Lower lobe of right lung (tissue), 2 donors: ENCODE measurements around the gene SLC4A7. TPM values are rescaled to one million over a fixed set of nuclear protein-coding genes. Genes with fewer than 3 reads are reported as not detected.
"Not testable (repeated sequence)": the region's sequence is repeated elsewhere in the genome, so short reads cannot be mapped to it uniquely, and the experiment has no call there.

Source experiments
- ATAC-seq, 2 donors: fragments of 200-7000 bp; cut with Tn5 transposase; one replicate each; pipeline ENCODE4 v1.9.1; 2020 to 2022; ENCODE audit warnings: mild to moderate bottlenecking in 2 of 2, moderate library complexity in 2 of 2
- DNase-seq: peaks from one replicate; pipeline ENCODE4 v3.0.0-alpha.2; 2020
- H3K27ac ChIP-seq: fragments of 200-600 bp; one replicate; pipeline ENCODE4 v1.8.0; 2022
- H3K27me3 ChIP-seq: fragments of 200-600 bp; one replicate; pipeline ENCODE4 v1.8.0; 2022; ENCODE audit warnings: low read depth
- H3K36me3 ChIP-seq: fragments of 200-600 bp; one replicate; pipeline ENCODE4 v1.8.0; 2022; ENCODE audit warnings: mild to moderate bottlenecking
- H3K4me1 ChIP-seq: fragments of 200-600 bp; one replicate; pipeline ENCODE4 v1.8.0; 2022
- H3K4me3 ChIP-seq: fragments of 200-600 bp; one replicate; pipeline ENCODE4 v1.8.0; 2022; ENCODE audit warnings: mild to moderate bottlenecking
- H3K9me3 ChIP-seq: fragments of 200-600 bp; one replicate; pipeline ENCODE4 v1.8.0; 2022
- CTCF ChIP-seq: fragments of 200-600 bp; IDR thresholded peaks from one replicate; pipeline ENCODE4 v1.8.0; 2022; ENCODE audit warnings: antibody characterized with exemption, mild to moderate bottlenecking
- intact Hi-C: fragments of 100-400 bp; cut with DNase I; formaldehyde crosslinking; loops from one replicate; pipeline ENCODE4 v1.11.0; 2022
- long read RNA-seq: library from polyadenylated mRNA; unstranded; transcript quantifications from one replicate; pipeline ENCODE4 v2.0.0, GENCODE V29; 2021
- total RNA-seq: library from RNA; stranded (reverse); fragmentation: NEBNext Ultra II Directional; extraction: Animal tissue kit (Norgen Biotek cat#: 25700); gene quantifications from one replicate; pipeline ENCODE4 v1.2.1, GENCODE V29; 2021
- donor health status: DM: no; HTN: yes; CAD: no; lungs with severe emphysema.

SLC4A7 gene
- 17.2 TPM for total RNA-seq
- long read RNA-seq, partial matches to known transcripts = 6 of 9 reads
- long read RNA-seq, other reads (novel, unspliced or antisense) = 3 of 9 reads

DNA sequence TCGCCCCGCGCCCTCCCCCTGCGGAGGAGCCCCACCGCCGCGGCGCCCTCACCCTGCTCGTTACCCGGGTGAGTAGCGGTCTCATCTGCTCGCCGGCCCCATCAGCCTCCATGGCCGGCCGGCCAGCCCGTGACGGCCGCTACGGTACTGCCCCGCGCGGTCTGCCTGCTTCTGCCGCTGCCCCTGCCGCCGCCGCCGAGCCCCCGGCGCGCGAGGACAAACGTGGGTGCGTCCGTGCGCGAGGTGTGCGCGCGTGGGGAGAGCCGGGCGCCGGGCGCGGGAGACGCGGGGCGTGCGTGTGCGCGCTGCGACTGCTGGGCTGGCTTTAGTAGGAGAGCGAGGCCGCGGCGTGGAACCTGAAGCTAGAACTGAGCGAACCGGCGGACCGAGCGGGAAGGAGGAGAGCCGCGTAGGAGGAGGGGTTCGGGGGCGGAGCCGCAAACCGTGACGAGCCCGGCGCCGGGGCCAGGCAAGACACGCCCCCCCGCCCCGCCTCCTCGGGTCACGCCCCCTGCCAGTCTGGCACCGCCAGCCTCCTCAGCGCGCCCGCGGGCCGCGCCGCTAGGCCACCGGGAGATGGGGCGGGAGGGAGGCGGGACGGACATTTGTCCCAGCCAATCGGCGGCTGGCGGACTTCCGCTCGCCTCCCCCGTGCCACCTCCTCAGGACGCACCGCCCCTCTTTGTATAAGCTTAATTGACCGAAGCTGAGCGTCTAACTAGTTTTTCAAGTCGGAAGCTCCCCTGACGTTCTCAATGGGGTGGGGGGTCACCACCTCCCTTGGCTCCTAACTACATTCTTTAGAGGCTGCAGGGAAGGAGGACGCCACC lies at the start of gene SLC4A7:
TSS of gene SLC4A7 (minus strand) at position 370 of the 830 bp plus-strand sequence. CDS start at position 112, 258 bp downstream.
- H3K27me3 ChIP-seq = no peaks in the 10 kb centered on the region
- no peaks in the 10 kb centered on the region for H3K36me3 ChIP-seq
- peaks cover 8% of the 10 kb centered on the region for H3K4me1 ChIP-seq
- H3K4me3 ChIP-seq = peak within 1 kb of the TSS; percentile 87
- H3K27ac ChIP-seq = peak within 1 kb of the TSS; percentile 94
- DNase-seq = peak; percentile 98
- intact Hi-C loops = no loop called here
- TF ChIP-seq CTCF = no peak
- H3K9me3 ChIP-seq = no peaks in the 10 kb centered on the region
- ATAC-seq = peak; percentile 99

DNA sequence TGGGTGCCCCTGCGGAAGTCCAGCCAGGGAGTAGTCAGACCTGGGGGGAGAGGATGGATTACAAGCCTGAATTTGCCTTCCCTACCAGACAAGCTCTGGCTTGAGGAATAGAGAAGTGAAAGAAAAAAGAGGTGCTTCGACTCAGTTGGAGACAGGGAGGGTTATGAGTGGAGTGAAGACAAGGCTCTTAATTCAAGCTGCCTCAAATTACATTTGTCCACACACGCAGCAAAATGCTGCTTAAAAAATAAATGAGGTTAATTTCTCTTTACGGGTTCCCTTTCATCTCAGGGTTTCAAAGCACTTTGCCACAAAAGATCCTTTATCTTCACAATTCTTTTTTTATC lies 49.0 kb upstream of the SLC4A7 start:
- no peak overlapping the region for H3K4me3 ChIP-seq
- peak overlapping the region; percentile 51 for H3K27ac ChIP-seq
- intact Hi-C loops = no loop called here
- H3K27me3 ChIP-seq = no peaks in the 10 kb centered on the region
- no peak for ATAC-seq
- H3K4me1 ChIP-seq = peaks cover 25% of the 10 kb centered on the region
- TF ChIP-seq CTCF = no peak
- DNase-seq = no peak
- no peaks in the 10 kb centered on the region for H3K36me3 ChIP-seq
- no peaks in the 10 kb centered on the region for H3K9me3 ChIP-seq

- intact Hi-C loops = no loop called here
Measured at GRCh38 chr3:27532426-27533260, 48.5 kb upstream of the SLC4A7 start.

DNA sequence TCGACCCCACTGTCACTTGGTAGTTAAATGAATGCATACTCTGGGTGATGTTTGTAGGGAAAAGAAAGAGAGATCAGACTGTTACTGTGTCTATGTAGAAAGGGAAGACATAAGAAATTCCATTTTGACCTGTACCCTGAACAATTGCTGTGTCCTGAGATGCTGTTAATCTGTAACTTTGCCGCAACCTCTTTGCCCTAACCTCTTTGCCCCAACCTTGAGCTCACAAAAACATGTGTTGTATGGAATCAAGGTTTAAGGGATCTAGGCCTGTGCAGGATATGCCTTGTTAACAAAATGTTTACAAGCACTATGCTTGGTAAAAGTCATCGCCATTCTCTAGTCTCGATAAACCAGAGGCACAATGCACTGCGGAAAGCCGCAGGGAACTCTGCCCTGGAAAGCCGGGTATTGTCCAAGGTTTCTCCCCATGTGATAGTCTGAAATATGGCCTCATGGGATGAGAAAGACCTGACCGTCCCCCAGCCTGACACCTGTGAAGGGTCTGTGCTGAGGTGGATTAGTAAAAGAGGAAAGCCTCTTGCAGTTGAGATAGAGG lies 47.1 kb upstream of the SLC4A7 start:
- H3K27ac ChIP-seq, H3K36me3 ChIP-seq, H3K9me3 ChIP-seq, intact Hi-C loops, H3K4me3 ChIP-seq, ATAC-seq, H3K27me3 ChIP-seq, DNase-seq: not testable (repeated sequence)
- peaks cover 25% of the 10 kb centered on the region for H3K4me1 ChIP-seq

More at GRCh38 chr3:27532426-27533260, 48.5 kb upstream of the SLC4A7 start:
- TF ChIP-seq CTCF = no peak
- ATAC-seq = no peak
- Histone ChIP-seq H3K27ac (no peak overlapping the region), H3K27me3 (no peaks in the 10 kb centered on the region), H3K36me3 (no peaks in the 10 kb centered on the region), H3K4me1 (peaks cover 25% of the 10 kb centered on the region), H3K4me3 (no peak overlapping the region), H3K9me3 (no peaks in the 10 kb centered on the region)
- DNase-seq = no peak

DNA sequence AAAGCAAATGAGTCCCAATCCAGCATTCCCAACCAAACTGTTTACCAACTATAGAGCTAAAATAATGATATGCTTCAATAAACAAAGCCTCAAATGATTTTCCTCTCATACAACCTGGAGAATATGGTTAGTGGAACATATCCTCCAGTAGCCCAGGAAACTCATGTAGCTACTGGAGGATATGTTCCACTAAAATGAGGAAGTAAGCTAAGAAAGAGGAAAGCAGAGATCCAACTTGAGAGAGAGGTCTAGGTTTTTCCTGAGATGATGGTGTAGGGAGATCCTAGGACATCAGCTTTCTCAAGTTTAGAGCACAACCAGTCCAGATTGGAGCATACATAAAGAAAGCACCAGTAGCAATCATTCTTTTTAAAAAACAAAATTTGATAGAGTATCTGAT lies 44.6 kb upstream of the SLC4A7 start:
- peaks cover 18% of the 10 kb centered on the region for H3K4me1 ChIP-seq
- ATAC-seq (no peak), DNase-seq (no peak)
- no peak overlapping the region for H3K4me3 ChIP-seq
- intact Hi-C loops = no loop called here
- no peak overlapping the region for H3K27ac ChIP-seq
- no peaks in the 10 kb centered on the region for H3K27me3 ChIP-seq
- no peaks in the 10 kb centered on the region for H3K9me3 ChIP-seq
- H3K36me3 ChIP-seq = no peaks in the 10 kb centered on the region
- TF ChIP-seq CTCF = no peak
